HCT116 (cell line): Measurements from ENCODE around the gene ZNF331. TPM values are rescaled to one million over a fixed set of nuclear protein-coding genes. Genes with fewer than 3 reads are reported as not detected.

Experiments
- ATAC-seq: fragments of 200-7000 bp; cut with Tn5 transposase; 2 replicates; pipeline ENCODE4 v1.9.1; 2020; ENCODE audit warnings: mild to moderate bottlenecking, moderate library complexity
- BruUV-seq: library from RNA; stranded (reverse); fragments of 400-500 nt; replicated peaks from 2 replicates; lab custom pipeline; 2021; lab: Mats Ljungman, UMichigan
- CTCF ChIA-PET: fragments of 300-600 bp; sonication (Branson Sonifier 250); formaldehyde crosslinking; loops from one replicate; lab custom pipeline; 2021; ENCODE audit warnings: antibody characterized with exemption; lab: Charles Lee
- POLR2A ChIA-PET: fragments of 300-600, 350-600 bp; sonication (Branson Sonifier 250); formaldehyde crosslinking; loops from one replicate; lab custom pipeline; 2021; ENCODE audit warnings: antibody characterized with exemption; lab: Charles Lee
- RAD21 ChIA-PET, 2 experiments: fragments of 300-600 bp; sonication (Branson Sonifier 250); formaldehyde crosslinking; loops; one replicate each; lab custom pipeline; 2023; ENCODE audit warnings: low total read pairs in 2 of 2; ENCODE audit not compliant: uncharacterized antibody in 2 of 2, unreplicated experiment in 2 of 2, low non-redundant PET in 1 of 2; lab: Charles Lee
- DNase-seq: peaks from one replicate; pipeline ENCODE4 v3.0.0-alpha.2; 2010; ENCODE audit warnings: low read depth, low spot score
- H2AFZ ChIP-seq: fragments of 200-600 bp; shearing (Covaris generic), sonication (generic); 2 replicates; pipeline ENCODE4 v1.6.1; 2017; ENCODE audit warnings: low read depth, mixed run types, mixed read lengths, antibody characterized with exemption, low read length; ENCODE audit not compliant: poor library complexity, severe bottlenecking
- H3K27ac ChIP-seq: 2 replicates; pipeline ENCODE4 v1.5.1; 2012; ENCODE audit warnings: low read depth, low read length
- H3K27me3 ChIP-seq: fragments of 200-600 bp; sonication (generic); 2 replicates; pipeline ENCODE4 v1.6.1; 2016; ENCODE audit warnings: mixed run types, low read length, mixed read lengths; ENCODE audit not compliant: insufficient read depth
- H3K36me3 ChIP-seq, 2 experiments: fragments of 200-500 bp in 1 of 2; fragments of 200-600 bp in 1 of 2; sonication (Bioruptor generic) in 1 of 2; sonication (generic) in 1 of 2; 2 replicates each; pipeline versions ENCODE4 v1.5.1 to v1.6.1; 2014 to 2016; ENCODE audit warnings: low read length in 2 of 2, inconsistent platforms in 1 of 2, mixed read lengths in 1 of 2, mixed run types in 1 of 2; ENCODE audit not compliant: insufficient read depth in 2 of 2, control insufficient read depth in 1 of 2
- H3K4me1 ChIP-seq, 2 experiments: fragments of 200-600 bp in 1 of 2; sonication (generic) in 1 of 2; 2 replicates each; pipeline versions ENCODE4 v1.5.1 to v1.6.1; 2012 to 2017; ENCODE audit warnings: low read length in 2 of 2, inconsistent platforms in 1 of 2, mild to moderate bottlenecking in 1 of 2, mixed read lengths in 1 of 2, mixed run types in 1 of 2, moderate library complexity in 1 of 2; ENCODE audit not compliant: insufficient read depth in 2 of 2, control insufficient read depth in 1 of 2
- H3K4me2 ChIP-seq: fragments of 200-600 bp; sonication (generic); 2 replicates; pipeline ENCODE4 v1.6.1; 2017; ENCODE audit warnings: mixed run types, low read length, mixed read lengths
- H3K4me3 ChIP-seq, 2 experiments: fragments of 200-600 bp in 1 of 2; sonication (generic) in 1 of 2; replicated peaks in 1 of 2; 2 replicates each; pipeline ENCODE4 v1.5.1; 2011 to 2016; ENCODE audit warnings: low read length in 2 of 2, control low read depth in 1 of 2, low read depth in 1 of 2, mild to moderate bottlenecking in 1 of 2, mixed read lengths in 1 of 2, mixed run types in 1 of 2
- H3K79me2 ChIP-seq: fragments of 200-600 bp; sonication (generic); 2 replicates; pipeline ENCODE4 v1.6.1; 2017; ENCODE audit warnings: mild to moderate bottlenecking, mixed run types, low read length, moderate library complexity, mixed read lengths; ENCODE audit not compliant: insufficient read depth
- H3K9ac ChIP-seq: fragments of 200-600 bp; sonication (generic); 2 replicates; pipeline ENCODE4 v1.6.1; 2016; ENCODE audit warnings: low read length, mixed read lengths
- H3K9me2 ChIP-seq: fragments of 200-600 bp; sonication (generic), shearing (Covaris generic); 2 replicates; pipeline ENCODE4 v1.6.1; 2017; ENCODE audit warnings: mixed run types, mild to moderate bottlenecking, moderate library complexity; ENCODE audit not compliant: insufficient read depth
- H3K9me3 ChIP-seq, 2 experiments: fragments of 200-500 bp in 1 of 2; fragments of 200-600 bp in 1 of 2; sonication (Bioruptor generic) in 1 of 2; sonication (generic) in 1 of 2; 2 replicates each; pipeline ENCODE4 v1.6.1; 2014 to 2017; ENCODE audit warnings: low read length in 2 of 2, mixed read lengths in 2 of 2, inconsistent platforms in 1 of 2, low read depth in 1 of 2, mild to moderate bottlenecking in 1 of 2, mixed run types in 1 of 2, moderate library complexity in 1 of 2; ENCODE audit not compliant: control insufficient read depth in 1 of 2, insufficient read depth in 1 of 2
- H4K20me1 ChIP-seq: fragments of 200-600 bp; sonication (generic), shearing (Covaris generic); 2 replicates; pipeline ENCODE4 v1.6.1; 2017; ENCODE audit warnings: mixed run types, mild to moderate bottlenecking, moderate library complexity; ENCODE audit not compliant: insufficient read depth
- EZH2phosphoT487 ChIP-seq: fragments of 200-600 bp; IDR thresholded peaks from 2 replicates; pipeline ENCODE4 v1.6.1; 2018; ENCODE audit warnings: antibody characterized with exemption, borderline replicate concordance
- FOSL1 ChIP-seq: IDR thresholded peaks from 2 replicates; pipeline ENCODE4 v1.6.1; 2012; ENCODE audit warnings: low read depth
- YY1 ChIP-seq: IDR thresholded peaks from 2 replicates; pipeline ENCODE4 v1.6.1; 2011; ENCODE audit warnings: low read length, low read depth, moderate library complexity, mild to moderate bottlenecking; ENCODE audit not compliant: insufficient replicate concordance; ENCODE audit errors: extremely low read depth
- ZBTB33 ChIP-seq: IDR thresholded peaks from 2 replicates; pipeline ENCODE4 v1.6.1; 2011; ENCODE audit warnings: mild to moderate bottlenecking, low read length, moderate library complexity; ENCODE audit not compliant: insufficient replicate concordance; ENCODE audit errors: extremely low read depth
- intact Hi-C: fragments of 100-400 bp; cut with micrococcal nuclease; formaldehyde crosslinking; loops from 2 replicates; pipeline ENCODE4 v1.10.0; 2022
- total RNA-seq: library from RNA; stranded (reverse); gene quantifications from one replicate; pipeline ENCODE4 v1.2.1, GENCODE V29; 2021; ENCODE audit not compliant: unreplicated experiment
- TF ChIP-seq, protein P1 (sequence below): IDR thresholded peaks from 2 replicates; pipeline ENCODE4 v1.6.1; 2012; ENCODE audit warnings: low read depth
- TF ChIP-seq, protein P2 (sequence below): IDR thresholded peaks from 2 replicates; pipeline ENCODE4 v1.6.1; 2012

ZNF331 gene
- total RNA-seq, 1 experiment from 2014 or later, result 0.59 TPM

DNA sequence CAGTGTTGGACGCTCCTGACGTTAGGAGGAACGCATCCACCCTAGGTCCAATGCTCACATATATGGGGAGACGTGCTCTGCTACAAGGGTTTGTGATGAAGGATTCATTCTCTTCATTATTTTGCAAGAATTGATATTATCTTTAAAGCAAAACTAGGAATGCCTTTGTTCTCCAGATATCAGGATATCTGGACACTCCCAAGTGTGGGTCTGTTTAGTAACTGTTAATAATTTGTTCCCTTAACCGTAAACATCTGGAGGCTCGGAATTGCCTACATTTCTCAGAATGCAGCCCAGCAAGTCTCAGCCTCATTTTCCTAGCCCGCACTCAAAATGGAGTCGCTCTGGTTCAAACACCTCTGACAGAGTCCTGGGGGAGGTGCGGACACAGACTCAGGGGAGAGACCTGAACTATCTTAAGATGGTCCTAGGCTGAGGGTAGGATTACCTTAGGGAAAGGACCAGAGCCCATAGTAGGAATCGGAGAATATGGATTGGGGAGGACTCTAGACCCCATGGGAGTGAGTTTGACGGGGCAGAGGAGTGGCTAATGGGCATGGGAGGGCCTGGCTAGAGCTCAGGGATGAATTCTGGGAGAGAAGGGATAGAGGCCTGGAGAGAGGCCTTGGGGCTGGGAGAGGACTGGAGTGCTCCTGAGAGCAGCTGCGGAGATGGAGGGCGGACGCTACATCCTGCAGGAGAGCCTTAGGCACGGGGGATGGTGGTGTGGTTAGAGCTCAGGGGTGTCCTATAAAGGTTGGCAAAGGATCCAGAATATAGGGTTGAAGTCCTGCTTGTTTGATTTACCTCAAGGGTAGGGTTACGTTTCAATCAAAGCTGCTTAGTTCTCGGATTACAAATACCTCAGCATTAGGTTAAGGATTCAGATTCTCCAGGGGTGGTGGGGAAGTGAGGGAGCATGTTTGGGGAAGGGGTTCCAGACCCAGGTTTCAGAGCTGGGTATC, 43.2 kb downstream of the ZNF331 start:
- intact Hi-C loops, result no loop called here
- ChIA-PET POLR2A (no interaction called here), RAD21 (no interaction called here), CTCF (no interaction called here)
- Histone ChIP-seq H4K20me1 (no peaks in the 10 kb centered on the region), H3K79me2 (no peaks in the 10 kb centered on the region), H3K27ac (no peak overlapping the region), H3K27me3 (no peaks in the 10 kb centered on the region), H3K4me2 (no peak overlapping the region), H3K4me3 (no peak overlapping the region), H3K9me2 (no peaks in the 10 kb centered on the region), H3K9ac (no peak overlapping the region), H3K36me3 (no peaks in the 10 kb centered on the region), H3K9me3 (peaks cover 15 to 20% of the 10 kb centered on the region in 2 experiments; a peak in 3 of 4 replicates), H3K4me1 (no peaks in the 10 kb centered on the region), H2AFZ (no peak overlapping the region)
- TF ChIP-seq FOSL1 (no peak), YY1 (no peak), ZBTB33 (no peak), EZH2phosphoT487 (no peak)
- TF ChIP-seq, protein P1, sequence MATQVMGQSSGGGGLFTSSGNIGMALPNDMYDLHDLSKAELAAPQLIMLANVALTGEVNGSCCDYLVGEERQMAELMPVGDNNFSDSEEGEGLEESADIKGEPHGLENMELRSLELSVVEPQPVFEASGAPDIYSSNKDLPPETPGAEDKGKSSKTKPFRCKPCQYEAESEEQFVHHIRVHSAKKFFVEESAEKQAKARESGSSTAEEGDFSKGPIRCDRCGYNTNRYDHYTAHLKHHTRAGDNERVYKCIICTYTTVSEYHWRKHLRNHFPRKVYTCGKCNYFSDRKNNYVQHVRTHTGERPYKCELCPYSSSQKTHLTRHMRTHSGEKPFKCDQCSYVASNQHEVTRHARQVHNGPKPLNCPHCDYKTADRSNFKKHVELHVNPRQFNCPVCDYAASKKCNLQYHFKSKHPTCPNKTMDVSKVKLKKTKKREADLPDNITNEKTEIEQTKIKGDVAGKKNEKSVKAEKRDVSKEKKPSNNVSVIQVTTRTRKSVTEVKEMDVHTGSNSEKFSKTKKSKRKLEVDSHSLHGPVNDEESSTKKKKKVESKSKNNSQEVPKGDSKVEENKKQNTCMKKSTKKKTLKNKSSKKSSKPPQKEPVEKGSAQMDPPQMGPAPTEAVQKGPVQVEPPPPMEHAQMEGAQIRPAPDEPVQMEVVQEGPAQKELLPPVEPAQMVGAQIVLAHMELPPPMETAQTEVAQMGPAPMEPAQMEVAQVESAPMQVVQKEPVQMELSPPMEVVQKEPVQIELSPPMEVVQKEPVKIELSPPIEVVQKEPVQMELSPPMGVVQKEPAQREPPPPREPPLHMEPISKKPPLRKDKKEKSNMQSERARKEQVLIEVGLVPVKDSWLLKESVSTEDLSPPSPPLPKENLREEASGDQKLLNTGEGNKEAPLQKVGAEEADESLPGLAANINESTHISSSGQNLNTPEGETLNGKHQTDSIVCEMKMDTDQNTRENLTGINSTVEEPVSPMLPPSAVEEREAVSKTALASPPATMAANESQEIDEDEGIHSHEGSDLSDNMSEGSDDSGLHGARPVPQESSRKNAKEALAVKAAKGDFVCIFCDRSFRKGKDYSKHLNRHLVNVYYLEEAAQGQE, result no peak
- TF ChIP-seq, protein P2, sequence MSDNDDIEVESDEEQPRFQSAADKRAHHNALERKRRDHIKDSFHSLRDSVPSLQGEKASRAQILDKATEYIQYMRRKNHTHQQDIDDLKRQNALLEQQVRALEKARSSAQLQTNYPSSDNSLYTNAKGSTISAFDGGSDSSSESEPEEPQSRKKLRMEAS, result no peak
- ATAC-seq (no peak), DNase-seq (no peak)
- no TSS peak for BruUV-seq
